ENCODE measurements around the gene RNF145.

The RNF145 gene

DNA sequence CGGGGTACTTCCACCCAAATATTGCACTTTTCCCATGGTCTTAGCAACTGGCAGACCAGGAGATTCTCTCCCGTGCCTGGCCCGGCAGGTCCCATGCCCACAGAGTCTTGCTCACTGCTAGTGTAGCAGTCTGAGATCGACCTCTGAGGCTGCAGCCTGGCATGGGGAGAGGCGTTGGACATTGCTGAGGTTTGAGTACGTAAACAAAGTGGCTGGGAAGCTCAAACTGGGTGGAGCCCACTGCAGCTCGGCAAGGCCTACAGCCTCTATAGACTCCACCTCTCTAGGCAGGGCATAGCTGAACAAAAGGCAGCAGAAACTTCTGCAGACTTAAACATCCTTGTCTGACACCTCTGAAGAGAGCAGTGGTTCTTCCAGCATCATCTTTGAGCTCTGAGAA, 69.6 kb downstream of the RNF145 start:
- no peak overlapping the region for H3K4me3 ChIP-seq (ENCODE audit: insufficient read length, low read depth)
- H3K9ac ChIP-seq (ENCODE audit: insufficient read length, low read depth), result no peak overlapping the region
- no peaks in the 10 kb centered on the region for H3K4me1 ChIP-seq (ENCODE audit: insufficient read depth, insufficient read length)
- TF ChIP-seq YY1 (IDR thresholded peaks at IDR 0.05; ENCODE audit: insufficient read depth, insufficient read length) (no peak), SUZ12 (IDR thresholded peaks at IDR 0.05; ENCODE audit: extremely low read depth, insufficient read depth, insufficient read length) (no peak)
- H3K9me3 ChIP-seq (ENCODE audit: insufficient read depth, low read length), result no peaks in the 10 kb centered on the region
- DNase-seq (ENCODE audit: low read depth, low spot score), result no peak
- no peaks in the 10 kb centered on the region for H3K36me3 ChIP-seq (ENCODE audit: insufficient read depth, insufficient read length, low read length)
- H3K27me3 ChIP-seq (ENCODE audit: insufficient read depth, insufficient read length), result no peaks in the 10 kb centered on the region

- no peak overlapping the region for H3K4me3 ChIP-seq (ENCODE audit: insufficient read length, low read depth)
- no peaks in the 10 kb centered on the region for H3K36me3 ChIP-seq (ENCODE audit: insufficient read depth, insufficient read length, low read length)
- H3K4me1 ChIP-seq (ENCODE audit: insufficient read depth, insufficient read length), result no peaks in the 10 kb centered on the region
- H3K9ac ChIP-seq (ENCODE audit: insufficient read length, low read depth), result no peak overlapping the region
- no peaks in the 10 kb centered on the region for H3K27me3 ChIP-seq (ENCODE audit: insufficient read depth, insufficient read length)
- TF ChIP-seq SUZ12 (IDR thresholded peaks at IDR 0.05; ENCODE audit: extremely low read depth, insufficient read depth, insufficient read length), result no peak
- TF ChIP-seq ZNF274 (IDR thresholded peaks at IDR 0.05; ENCODE audit: low read depth, low read length), result no peak
- no peak for TF ChIP-seq YY1 (IDR thresholded peaks at IDR 0.05; ENCODE audit: insufficient read depth, insufficient read length)
- H3K9me3 ChIP-seq (ENCODE audit: insufficient read depth, low read length), result no peaks in the 10 kb centered on the region
- no peak for DNase-seq (ENCODE audit: low read depth, low spot score)
Measured at GRCh38 chr5:159135896-159136531, 73.3 kb downstream of the RNF145 start.

- peak; percentile 6 for DNase-seq (ENCODE audit: low read depth, low spot score)
- Histone ChIP-seq H3K9ac (ENCODE audit: insufficient read length, low read depth) (no peak overlapping the region), H3K36me3 (ENCODE audit: insufficient read depth, insufficient read length, low read length) (no peaks in the 10 kb centered on the region), H3K27me3 (ENCODE audit: insufficient read depth, insufficient read length) (no peaks in the 10 kb centered on the region), H3K4me3 (ENCODE audit: insufficient read length, low read depth) (no peak overlapping the region), H3K4me1 (ENCODE audit: insufficient read depth, insufficient read length) (no peaks in the 10 kb centered on the region), H3K9me3 (ENCODE audit: insufficient read depth, low read length) (no peaks in the 10 kb centered on the region)
- TF ChIP-seq SUZ12 (IDR thresholded peaks at IDR 0.05; ENCODE audit: extremely low read depth, insufficient read depth, insufficient read length) (no peak), ZNF274 (IDR thresholded peaks at IDR 0.05; ENCODE audit: low read depth, low read length) (no peak), YY1 (IDR thresholded peaks at IDR 0.05; ENCODE audit: insufficient read depth, insufficient read length) (no peak)
Measured at GRCh38 chr5:159133041-159133741, 76.2 kb downstream of the RNF145 start.

DNA sequence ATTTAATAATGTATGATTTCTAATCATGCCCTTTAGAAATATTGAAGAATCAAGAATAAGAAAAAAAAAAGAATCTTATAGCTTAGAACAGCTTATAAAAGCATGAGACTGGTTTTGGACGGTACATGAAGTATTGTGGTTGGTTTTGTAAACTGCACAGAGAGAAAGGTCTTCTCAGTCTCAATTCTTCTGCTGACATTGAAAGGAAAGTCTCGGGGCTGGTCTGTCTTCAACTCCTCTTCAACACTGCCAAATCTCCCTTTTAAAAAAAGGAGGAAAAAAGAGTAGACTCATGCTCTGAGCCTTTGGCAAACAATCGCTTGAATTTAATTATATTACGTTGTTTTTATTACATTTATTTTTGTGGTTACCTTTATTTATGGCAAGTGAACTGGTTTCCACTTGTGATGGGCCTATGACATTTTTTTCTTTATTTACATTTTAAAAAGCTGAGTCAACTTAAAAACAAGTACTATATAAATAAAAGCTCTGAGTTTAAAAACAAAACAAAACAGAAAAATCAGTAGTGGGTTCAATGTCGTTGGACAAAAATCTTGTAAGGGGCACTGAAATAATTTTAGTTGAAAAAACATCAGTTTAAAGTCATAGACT, 76.8 kb downstream of the RNF145 start:
- Histone ChIP-seq H3K36me3 (ENCODE audit: insufficient read depth, insufficient read length, low read length) (no peaks in the 10 kb centered on the region), H3K4me3 (ENCODE audit: insufficient read length, low read depth) (no peak overlapping the region), H3K4me1 (ENCODE audit: insufficient read depth, insufficient read length) (no peaks in the 10 kb centered on the region), H3K27me3 (ENCODE audit: insufficient read depth, insufficient read length) (no peaks in the 10 kb centered on the region), H3K9me3 (ENCODE audit: insufficient read depth, low read length) (no peaks in the 10 kb centered on the region), H3K9ac (ENCODE audit: insufficient read length, low read depth) (no peak overlapping the region)
- TF ChIP-seq YY1 (IDR thresholded peaks at IDR 0.05; ENCODE audit: insufficient read depth, insufficient read length), result no peak
- no peak for TF ChIP-seq SUZ12 (IDR thresholded peaks at IDR 0.05; ENCODE audit: extremely low read depth, insufficient read depth, insufficient read length)
- no peak for TF ChIP-seq ZNF274 (IDR thresholded peaks at IDR 0.05; ENCODE audit: low read depth, low read length)
- DNase-seq (ENCODE audit: low read depth, low spot score), result no peak

- TF ChIP-seq SUZ12 (IDR thresholded peaks at IDR 0.05; ENCODE audit: extremely low read depth, insufficient read depth, insufficient read length) (no peak), YY1 (IDR thresholded peaks at IDR 0.05; ENCODE audit: insufficient read depth, insufficient read length) (no peak), ZNF274 (IDR thresholded peaks at IDR 0.05; ENCODE audit: low read depth, low read length) (no peak)
- H3K27me3 ChIP-seq (ENCODE audit: insufficient read depth, insufficient read length), result no peaks in the 10 kb centered on the region
- no peaks in the 10 kb centered on the region for H3K9me3 ChIP-seq (ENCODE audit: insufficient read depth, low read length)
- no peaks in the 10 kb centered on the region for H3K36me3 ChIP-seq (ENCODE audit: insufficient read depth, insufficient read length, low read length)
- DNase-seq (ENCODE audit: low read depth, low spot score), result no peak
- no peaks in the 10 kb centered on the region for H3K4me1 ChIP-seq (ENCODE audit: insufficient read depth, insufficient read length)
- H3K9ac ChIP-seq (ENCODE audit: insufficient read length, low read depth), result no peak overlapping the region
- no peak overlapping the region for H3K4me3 ChIP-seq (ENCODE audit: insufficient read length, low read depth)
Measured at GRCh38 chr5:159131951-159132350, 77.4 kb downstream of the RNF145 start.

- no peak overlapping the region for H3K4me3 ChIP-seq (ENCODE audit: insufficient read length, low read depth)
- no peak overlapping the region for H3K9ac ChIP-seq (ENCODE audit: insufficient read length, low read depth)
- no peaks in the 10 kb centered on the region for H3K36me3 ChIP-seq (ENCODE audit: insufficient read depth, insufficient read length, low read length)
- DNase-seq (ENCODE audit: low read depth, low spot score), result no peak
- TF ChIP-seq SUZ12 (IDR thresholded peaks at IDR 0.05; ENCODE audit: extremely low read depth, insufficient read depth, insufficient read length) (no peak), ZNF274 (IDR thresholded peaks at IDR 0.05; ENCODE audit: low read depth, low read length) (no peak), YY1 (IDR thresholded peaks at IDR 0.05; ENCODE audit: insufficient read depth, insufficient read length) (no peak)
- H3K27me3 ChIP-seq (ENCODE audit: insufficient read depth, insufficient read length), result no peaks in the 10 kb centered on the region
- H3K4me1 ChIP-seq (ENCODE audit: insufficient read depth, insufficient read length), result no peaks in the 10 kb centered on the region
- no peaks in the 10 kb centered on the region for H3K9me3 ChIP-seq (ENCODE audit: insufficient read depth, low read length)
Measured at GRCh38 chr5:159130871-159131270, 78.5 kb downstream of the RNF145 start.

DNA sequence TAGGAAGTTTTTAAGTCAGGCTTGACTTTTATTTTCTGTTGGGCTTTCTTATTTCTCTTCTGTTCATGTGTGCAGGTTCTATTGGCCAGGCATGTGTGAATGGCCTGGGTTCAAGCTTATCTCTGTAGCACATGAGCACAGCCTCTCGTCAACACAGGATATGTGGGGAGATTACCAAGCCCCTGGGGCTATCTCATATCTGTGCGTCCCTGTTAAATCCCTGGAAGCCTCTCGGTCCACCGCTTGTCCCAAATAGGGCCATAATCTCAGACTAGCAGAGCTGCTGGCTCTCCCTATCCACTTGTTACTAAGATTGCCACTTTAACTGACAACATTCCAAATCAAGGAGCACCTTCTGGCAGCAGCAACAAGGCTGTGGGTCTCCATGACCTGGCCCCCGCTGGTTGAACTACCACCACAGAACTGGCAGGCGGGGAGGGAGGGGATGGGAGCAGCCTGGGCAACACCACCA, 81.2 kb downstream of the RNF145 start:
- no peaks in the 10 kb centered on the region for H3K27me3 ChIP-seq (ENCODE audit: insufficient read depth, insufficient read length)
- H3K9ac ChIP-seq (ENCODE audit: insufficient read length, low read depth), result no peak overlapping the region
- H3K4me1 ChIP-seq (ENCODE audit: insufficient read depth, insufficient read length), result no peaks in the 10 kb centered on the region
- TF ChIP-seq SUZ12 (IDR thresholded peaks at IDR 0.05; ENCODE audit: extremely low read depth, insufficient read depth, insufficient read length) (no peak), ZNF274 (IDR thresholded peaks at IDR 0.05; ENCODE audit: low read depth, low read length) (no peak), YY1 (IDR thresholded peaks at IDR 0.05; ENCODE audit: insufficient read depth, insufficient read length) (no peak)
- DNase-seq (ENCODE audit: low read depth, low spot score), result no peak
- H3K9me3 ChIP-seq (ENCODE audit: insufficient read depth, low read length), result no peaks in the 10 kb centered on the region; the same call in 1 of the 2 replicates
- H3K36me3 ChIP-seq (ENCODE audit: insufficient read depth, insufficient read length, low read length), result no peaks in the 10 kb centered on the region
- no peak overlapping the region for H3K4me3 ChIP-seq (ENCODE audit: insufficient read length, low read depth)

Measured in NT2/D1 (cell line).